Kidney tubule cell (primary cell): ENCODE data around the gene MYL6.

Experiments
- DNase-seq: peaks from one replicate; pipeline ENCODE4 v3.0.0-alpha.2; 2018; ENCODE audit warnings: low spot score

The MYL6 gene

GRCh38 chr12:56158029-56158925 is at the start of gene MYL6:
MYL6 (plus strand) TSS chr12:56158359; CDS start chr12:56158402, 43 bp downstream.
- peak; percentile 98 for DNase-seq

GRCh38 chr12:56110571-56110970 is 47.6 kb upstream of the MYL6 start:
- DNase-seq = no peak

GRCh38 chr12:56114084-56114483 is 44.1 kb upstream of the MYL6 start:
- DNase-seq = no peak

- DNase-seq = peak; percentile 20
Measured at GRCh38 chr12:56115329-56115728, 42.8 kb upstream of the MYL6 start.

- peak; percentile 95 for DNase-seq
Measured at GRCh38 chr12:56116267-56117081, 41.7 kb upstream of the MYL6 start, which contains the start of gene RPL41. RPL41 (plus strand) TSS chr12:56116633.

- peak; percentile 29 for DNase-seq
Measured at GRCh38 chr12:56117082-56117706, 41.0 kb upstream of the MYL6 start.

GRCh38 chr12:56117778-56118687 is 40.1 kb upstream of the MYL6 start, which contains the start of gene ZC3H10:
ZC3H10 (plus strand) TSS chr12:56118266; CDS start chr12:56120563, 2,297 bp downstream.
- DNase-seq = peak; percentile 100

- DNase-seq = no peak
Measured at GRCh38 chr12:56118688-56119357, 39.3 kb upstream of the MYL6 start.

- DNase-seq = peak; percentile 91
Measured at GRCh38 chr12:56119361-56119796, 38.8 kb upstream of the MYL6 start.

GRCh38 chr12:56120158-56120846 is 37.9 kb upstream of the MYL6 start:
- DNase-seq = peak; percentile 76

- no peak for DNase-seq
Measured at GRCh38 chr12:56121204-56121870, 36.8 kb upstream of the MYL6 start.

- DNase-seq = no peak
Measured at GRCh38 chr12:56122637-56123036, 35.5 kb upstream of the MYL6 start.

- no peak for DNase-seq
Measured at GRCh38 chr12:56124133-56124532, 34.0 kb upstream of the MYL6 start.

- DNase-seq = no peak
Measured at GRCh38 chr12:56126732-56127239, 31.4 kb upstream of the MYL6 start.

- DNase-seq = no peak
Measured at GRCh38 chr12:56127485-56127887, 30.7 kb upstream of the MYL6 start.

- DNase-seq = peak; percentile 100
Measured at GRCh38 chr12:56127888-56128669, 30.1 kb upstream of the MYL6 start, which contains the start of gene ESYT1. ESYT1 (plus strand) TSS chr12:56128267; CDS start chr12:56128320, 53 bp downstream.

- DNase-seq = no peak
Measured at GRCh38 chr12:56128670-56129205, 29.4 kb upstream of the MYL6 start.
